HG03342 (cell line): ENCODE measurements around the gene ERVFRD-1.
"Not testable (repeated sequence)": the region's sequence is repeated elsewhere in the genome, so short reads cannot be mapped to it uniquely, and the experiment has no call there.

Source experiments
- ATAC-seq: cut with Tn5 transposase; IDR thresholded peaks from one replicate; pipeline ENCODE4 v1.9.1; 2021; ENCODE audit warnings: mild to moderate bottlenecking, moderate library complexity; ENCODE audit not compliant: unreplicated experiment

ERVFRD-1 gene

GRCh38 chr6:11129908-11130565 is 18.5 kb upstream of the ERVFRD-1 start:
- ATAC-seq = no peak

DNA sequence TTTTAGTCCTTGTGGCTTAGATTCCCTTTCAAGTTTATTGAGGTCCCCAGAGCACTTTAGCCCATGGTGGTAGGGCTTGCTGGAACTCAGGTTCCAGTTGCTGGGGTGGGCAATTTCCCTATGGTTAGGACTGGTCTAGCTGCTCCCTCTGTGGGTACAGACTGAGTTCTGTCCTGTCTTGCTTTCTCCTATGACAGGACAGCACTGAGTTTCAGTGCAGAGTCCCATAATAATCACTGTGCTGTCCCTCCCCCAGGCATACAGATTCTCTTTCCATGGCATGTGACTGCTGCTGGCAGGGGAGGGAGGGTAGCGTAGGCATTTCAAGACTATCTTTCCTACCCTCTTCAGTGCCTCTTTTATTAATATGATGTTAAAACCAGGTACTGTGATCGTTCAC is 17.1 kb upstream of the ERVFRD-1 start:
- no peak for ATAC-seq

GRCh38 chr6:11126876-11127275 is 15.4 kb upstream of the ERVFRD-1 start:
- ATAC-seq = no peak

GRCh38 chr6:11123978-11124377 is 12.5 kb upstream of the ERVFRD-1 start:
- ATAC-seq = no peak

DNA sequence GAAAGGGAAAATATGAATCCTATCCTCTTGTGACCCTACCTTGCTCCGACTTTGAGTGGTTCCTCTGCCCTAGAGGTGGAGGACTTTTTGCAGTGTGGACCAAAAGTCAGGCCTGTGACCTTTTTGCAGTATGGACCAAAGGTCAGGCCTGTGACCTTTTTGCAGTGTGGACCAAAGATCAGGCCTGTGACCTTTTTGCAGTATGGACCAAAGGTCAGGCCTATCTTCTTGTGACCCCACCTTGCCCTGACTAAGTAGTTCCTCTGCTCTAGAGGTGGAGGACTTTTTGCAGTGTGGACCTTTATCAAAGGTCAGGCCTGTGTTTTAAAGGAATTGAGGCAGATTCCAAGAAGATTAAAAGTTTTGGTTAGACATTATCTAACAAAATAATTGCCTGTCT is 10.9 kb upstream of the ERVFRD-1 start:
- no peak for ATAC-seq

DNA sequence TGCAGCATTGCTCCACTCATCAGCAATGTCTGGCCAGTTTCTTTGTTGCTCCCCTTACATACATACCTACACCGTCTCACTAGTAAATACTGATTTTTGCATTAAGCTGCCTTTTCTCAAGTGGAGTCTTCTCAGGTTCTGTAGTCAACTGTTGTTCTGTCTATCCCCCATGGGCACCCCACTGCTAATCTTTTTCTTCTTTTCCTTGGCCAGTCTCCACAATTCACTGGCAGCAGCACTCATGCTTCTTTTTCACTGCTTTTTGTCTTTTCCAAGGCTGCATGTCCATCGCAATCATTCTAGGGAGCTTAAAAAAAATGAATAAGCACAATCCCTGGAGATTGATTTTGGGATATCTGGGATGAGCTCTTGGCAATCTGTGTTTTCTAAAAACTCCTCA is 10.3 kb upstream of the ERVFRD-1 start:
- ATAC-seq = no peak

- ATAC-seq = no peak
These were observed 8.9 kb upstream of the ERVFRD-1 start for GRCh38 chr6:11120271-11121005.

DNA sequence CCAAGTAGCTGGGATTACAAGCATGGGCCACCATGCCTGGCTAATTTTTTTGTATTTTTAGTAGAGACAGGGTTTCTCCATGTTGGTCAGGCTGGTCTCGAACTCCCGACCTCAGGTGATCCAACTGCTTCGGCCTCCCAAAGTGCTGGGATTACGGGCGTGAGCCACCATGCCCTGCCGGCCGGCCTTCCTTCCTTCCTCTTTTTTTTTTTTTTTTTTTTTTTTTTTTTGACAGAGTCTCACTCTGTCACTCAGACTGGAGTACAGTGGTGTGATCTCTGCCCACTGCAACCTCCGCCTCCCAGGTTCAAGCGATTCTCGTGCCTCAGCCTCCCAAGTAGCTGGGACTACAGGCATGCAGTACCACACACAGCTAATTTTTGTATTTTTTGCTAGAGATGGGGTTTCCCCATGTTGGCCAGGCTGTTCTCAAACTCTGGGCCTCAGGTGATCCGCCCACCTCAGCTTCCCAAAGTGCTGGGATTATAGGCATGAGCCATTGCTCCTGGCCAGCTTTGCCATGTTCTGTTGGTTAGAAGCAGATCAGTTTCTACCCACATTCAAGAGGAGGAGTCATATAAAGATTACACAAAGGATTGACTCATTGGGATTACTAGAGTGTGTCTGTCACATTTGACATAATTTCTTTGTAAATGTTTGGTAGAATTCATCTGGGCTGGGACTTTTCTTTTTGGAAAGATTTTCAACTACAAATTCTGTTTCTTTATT is 4.4 kb upstream of the ERVFRD-1 start:
- not testable (repeated sequence) for ATAC-seq

- ATAC-seq = no peak
These were observed 1.5 kb upstream of the ERVFRD-1 start for GRCh38 chr6:11113038-11113437.

- ATAC-seq = no peak
These were observed 378 bp upstream of the ERVFRD-1 start for GRCh38 chr6:11111769-11112437.

- ATAC-seq = no peak
These were observed 2.8 kb downstream of the ERVFRD-1 start for GRCh38 chr6:11108726-11109125.

DNA sequence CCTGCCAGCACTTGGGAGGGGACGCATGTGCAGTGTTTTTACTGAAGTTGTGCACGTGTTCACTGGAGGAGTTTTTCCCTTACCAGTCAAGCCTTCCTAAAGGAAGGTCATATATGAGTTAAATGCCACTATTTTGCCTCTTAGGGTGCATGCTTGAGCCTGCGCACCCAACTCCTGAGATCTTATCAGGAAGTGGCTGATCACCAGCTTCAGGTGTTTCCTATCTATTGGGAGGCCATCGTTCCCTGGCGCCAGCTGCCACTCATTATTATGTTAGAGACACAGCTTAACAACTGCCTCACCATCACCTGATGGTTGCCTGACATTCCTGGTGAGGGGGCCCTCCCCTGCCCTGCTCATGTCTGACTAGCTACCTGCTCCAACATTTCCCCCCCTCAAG is 8.5 kb downstream of the ERVFRD-1 start:
- ATAC-seq = no peak

DNA sequence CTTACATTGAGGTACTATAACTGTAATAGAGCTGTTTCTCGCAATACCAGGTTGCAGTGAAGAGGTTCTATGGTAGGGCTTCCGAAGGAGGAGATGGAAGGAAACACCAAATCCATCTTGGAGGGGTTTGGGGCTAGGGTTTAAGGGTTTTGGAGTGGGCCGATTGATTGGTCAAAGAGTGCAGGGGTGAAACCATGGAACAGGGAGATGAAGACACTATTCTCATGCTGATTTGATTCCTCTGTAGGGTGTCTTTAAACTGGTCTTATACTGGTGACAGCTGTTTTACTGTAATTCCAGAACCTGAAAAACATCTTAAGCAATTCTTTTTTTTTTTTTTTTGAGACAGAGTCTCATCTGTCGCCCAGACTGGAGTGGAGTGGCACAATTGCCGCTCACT is 10.1 kb downstream of the ERVFRD-1 start:
- ATAC-seq = no peak

DNA sequence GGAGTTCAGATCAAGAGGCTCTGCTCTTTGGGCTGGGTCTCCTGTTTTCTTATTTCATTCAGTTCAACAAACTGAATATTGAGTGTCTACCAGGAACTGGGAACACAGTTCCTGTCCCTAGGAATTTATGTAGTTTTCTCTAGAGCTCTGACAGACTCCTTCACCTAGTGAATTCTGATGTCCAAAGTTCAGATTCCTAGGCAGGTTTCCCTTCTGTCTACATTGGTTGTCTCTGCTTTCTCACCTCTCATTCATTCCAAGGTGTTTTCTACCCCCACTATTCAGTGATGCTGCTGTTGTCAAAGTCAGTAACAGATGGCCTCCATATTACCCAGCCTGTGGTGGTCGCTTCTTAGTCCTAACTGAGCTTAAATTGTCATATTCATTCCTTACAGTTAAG is 13.5 kb downstream of the ERVFRD-1 start:
- no peak for ATAC-seq

DNA sequence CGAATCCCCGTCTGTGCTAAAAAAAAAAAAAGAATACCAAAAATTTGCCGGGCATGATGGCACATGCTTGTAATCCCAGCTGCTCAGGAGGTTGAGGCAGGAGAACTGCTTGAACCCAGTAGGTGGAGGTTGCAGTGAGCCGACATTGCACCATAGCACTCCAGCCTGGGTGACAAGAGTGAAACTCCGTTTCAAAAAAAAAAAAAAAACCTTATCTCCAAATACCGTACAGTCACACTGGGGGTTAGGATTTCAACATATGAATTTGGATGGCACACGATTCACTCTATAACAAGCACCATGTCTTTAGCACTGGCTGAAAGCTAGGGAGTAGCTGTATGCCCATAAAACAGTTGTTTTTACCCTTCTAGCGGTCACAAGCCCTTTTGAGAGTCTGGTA is 14.0 kb downstream of the ERVFRD-1 start:
- ATAC-seq = no peak

GRCh38 chr6:11096109-11096508 is 15.4 kb downstream of the ERVFRD-1 start:
- ATAC-seq = no peak

DNA sequence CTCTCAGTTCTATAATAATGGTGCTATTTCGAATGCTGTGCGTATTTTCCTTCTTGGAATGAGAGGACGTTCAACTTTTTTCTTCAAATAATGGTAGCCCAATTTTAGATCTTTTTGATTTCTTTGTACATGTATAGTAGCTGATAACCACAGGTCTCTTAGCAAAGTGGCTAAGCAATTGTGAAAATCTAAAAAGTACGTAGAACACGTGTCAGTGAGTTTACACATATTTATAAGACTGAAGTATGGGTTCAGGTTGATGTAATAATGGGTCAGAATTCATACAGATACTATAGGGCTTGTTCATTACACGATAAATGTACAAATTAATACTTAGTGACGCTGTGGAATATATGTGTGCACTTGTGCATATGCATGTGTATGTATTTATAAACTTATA is 16.6 kb downstream of the ERVFRD-1 start:
- ATAC-seq = no peak

DNA sequence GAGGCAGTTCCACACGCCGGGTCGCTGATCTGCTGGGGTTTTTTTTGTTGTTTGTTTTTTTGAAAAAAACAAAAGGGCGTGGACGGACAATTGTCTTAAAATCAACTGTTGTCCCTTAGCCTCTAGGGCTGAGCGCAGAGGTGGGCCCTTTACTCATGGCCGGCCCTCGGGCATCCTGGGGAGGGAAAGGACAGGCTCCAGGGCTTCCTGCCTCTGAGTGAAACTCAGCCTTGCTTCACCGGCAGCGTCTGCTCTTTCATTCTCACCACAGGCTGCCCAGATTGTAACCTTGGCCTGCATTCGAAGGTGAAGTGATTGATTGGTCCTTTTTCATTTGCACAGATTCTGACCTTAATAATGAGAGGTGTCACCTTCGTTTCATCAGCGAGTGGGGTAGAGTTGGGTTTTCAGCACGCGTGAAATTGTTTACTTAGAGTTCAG is 17.1 kb downstream of the ERVFRD-1 start:
- ATAC-seq = peak; percentile 32

GRCh38 chr6:11093626-11094410 is 17.7 kb downstream of the ERVFRD-1 start, which contains the start of gene SMIM13:
SMIM13 (plus strand) TSS chr6:11093834; CDS start chr6:11094314, 480 bp downstream.
- ATAC-seq = peak; percentile 89

- ATAC-seq = peak; percentile 18
These were observed 18.2 kb downstream of the ERVFRD-1 start for GRCh38 chr6:11093376-11093625.
